KG1 (cell line): ENCODE measurements around the gene FSTL4.
"Not testable (repeated sequence)": the region's sequence is repeated elsewhere in the genome, so short reads cannot be mapped to it uniquely, and the experiment has no call there.

Source experiments
- DNase-seq: peaks from one replicate; lab custom pipeline; 2025; lab: John Stamatoyannopoulos, UW

FSTL4 gene

GRCh38 chr5:133456933-133457402, 155.4 kb downstream of the FSTL4 start:
- DNase-seq, result no peak

GRCh38 chr5:133455676-133456075, 156.7 kb downstream of the FSTL4 start:
- no peak for DNase-seq

- DNase-seq, result no peak
Observed at GRCh38 chr5:133454442-133454841, 157.9 kb downstream of the FSTL4 start.

- no peak for DNase-seq
Observed at GRCh38 chr5:133453831-133454230, 158.5 kb downstream of the FSTL4 start.

GRCh38 chr5:133453084-133453780, 159.1 kb downstream of the FSTL4 start:
- no peak for DNase-seq

GRCh38 chr5:133451926-133452325, 160.4 kb downstream of the FSTL4 start:
- DNase-seq, result no peak

- no peak for DNase-seq
Observed at GRCh38 chr5:133450286-133450685, 162.1 kb downstream of the FSTL4 start.

- DNase-seq, result no peak
Observed at GRCh38 chr5:133449181-133449580, 163.2 kb downstream of the FSTL4 start.

GRCh38 chr5:133446440-133446839, 165.9 kb downstream of the FSTL4 start:
- no peak for DNase-seq

- no peak for DNase-seq
Observed at GRCh38 chr5:133445744-133446143, 166.6 kb downstream of the FSTL4 start.

- DNase-seq, result not testable (repeated sequence)
Observed at GRCh38 chr5:133445204-133445603, 167.1 kb downstream of the FSTL4 start.

GRCh38 chr5:133444711-133445110, 167.6 kb downstream of the FSTL4 start:
- no peak for DNase-seq

GRCh38 chr5:133441166-133441815, 171.1 kb downstream of the FSTL4 start:
- no peak for DNase-seq

GRCh38 chr5:133440467-133441115, 171.8 kb downstream of the FSTL4 start:
- no peak for DNase-seq

GRCh38 chr5:133439859-133440258, 172.5 kb downstream of the FSTL4 start:
- no peak for DNase-seq

- no peak for DNase-seq
Observed at GRCh38 chr5:133438487-133438886, 173.9 kb downstream of the FSTL4 start.

- DNase-seq, result no peak
Observed at GRCh38 chr5:133434336-133434735, 178.0 kb downstream of the FSTL4 start.

- DNase-seq, result no peak
Observed at GRCh38 chr5:133433641-133434040, 178.7 kb downstream of the FSTL4 start.

- DNase-seq, result no peak
Observed at GRCh38 chr5:133432956-133433532, 179.3 kb downstream of the FSTL4 start.

- no peak for DNase-seq
Observed at GRCh38 chr5:133431326-133431865, 180.9 kb downstream of the FSTL4 start.

GRCh38 chr5:133430095-133430494, 182.2 kb downstream of the FSTL4 start:
- no peak for DNase-seq

GRCh38 chr5:133429046-133429445, 183.3 kb downstream of the FSTL4 start:
- no peak for DNase-seq
